GM12872 (cell line): ENCODE measurements around the gene SMIM10.

Experiments
- TF ChIP-seq, protein P1 (sequence below): IDR thresholded peaks from 3 replicates; pipeline ENCODE4 v1.5.1; 2011; ENCODE audit warnings: low read depth, mild to moderate bottlenecking, low read length, moderate library complexity; ENCODE audit not compliant: insufficient read depth

Gene SMIM10

DNA sequence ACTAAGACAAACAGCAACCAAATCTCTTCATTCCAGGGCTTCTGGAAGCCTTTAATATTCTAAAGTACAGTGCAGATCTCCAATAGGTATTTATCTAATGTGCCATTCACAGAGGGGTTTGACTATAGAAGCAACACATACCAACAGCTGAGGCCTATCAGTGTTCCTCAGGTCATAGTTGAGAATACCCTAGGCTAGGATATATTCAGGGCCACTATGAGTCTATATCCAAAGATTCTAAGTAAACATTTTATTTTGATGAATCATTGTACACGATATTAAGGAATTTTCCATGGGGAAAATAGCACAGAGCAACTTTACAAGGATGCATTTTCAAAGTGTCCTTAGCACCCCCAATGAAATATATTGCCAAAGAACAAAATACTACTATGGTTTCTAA, 9.7 kb downstream of the SMIM10 start:
- TF ChIP-seq, protein P1, sequence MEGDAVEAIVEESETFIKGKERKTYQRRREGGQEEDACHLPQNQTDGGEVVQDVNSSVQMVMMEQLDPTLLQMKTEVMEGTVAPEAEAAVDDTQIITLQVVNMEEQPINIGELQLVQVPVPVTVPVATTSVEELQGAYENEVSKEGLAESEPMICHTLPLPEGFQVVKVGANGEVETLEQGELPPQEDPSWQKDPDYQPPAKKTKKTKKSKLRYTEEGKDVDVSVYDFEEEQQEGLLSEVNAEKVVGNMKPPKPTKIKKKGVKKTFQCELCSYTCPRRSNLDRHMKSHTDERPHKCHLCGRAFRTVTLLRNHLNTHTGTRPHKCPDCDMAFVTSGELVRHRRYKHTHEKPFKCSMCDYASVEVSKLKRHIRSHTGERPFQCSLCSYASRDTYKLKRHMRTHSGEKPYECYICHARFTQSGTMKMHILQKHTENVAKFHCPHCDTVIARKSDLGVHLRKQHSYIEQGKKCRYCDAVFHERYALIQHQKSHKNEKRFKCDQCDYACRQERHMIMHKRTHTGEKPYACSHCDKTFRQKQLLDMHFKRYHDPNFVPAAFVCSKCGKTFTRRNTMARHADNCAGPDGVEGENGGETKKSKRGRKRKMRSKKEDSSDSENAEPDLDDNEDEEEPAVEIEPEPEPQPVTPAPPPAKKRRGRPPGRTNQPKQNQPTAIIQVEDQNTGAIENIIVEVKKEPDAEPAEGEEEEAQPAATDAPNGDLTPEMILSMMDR, result no peak

DNA sequence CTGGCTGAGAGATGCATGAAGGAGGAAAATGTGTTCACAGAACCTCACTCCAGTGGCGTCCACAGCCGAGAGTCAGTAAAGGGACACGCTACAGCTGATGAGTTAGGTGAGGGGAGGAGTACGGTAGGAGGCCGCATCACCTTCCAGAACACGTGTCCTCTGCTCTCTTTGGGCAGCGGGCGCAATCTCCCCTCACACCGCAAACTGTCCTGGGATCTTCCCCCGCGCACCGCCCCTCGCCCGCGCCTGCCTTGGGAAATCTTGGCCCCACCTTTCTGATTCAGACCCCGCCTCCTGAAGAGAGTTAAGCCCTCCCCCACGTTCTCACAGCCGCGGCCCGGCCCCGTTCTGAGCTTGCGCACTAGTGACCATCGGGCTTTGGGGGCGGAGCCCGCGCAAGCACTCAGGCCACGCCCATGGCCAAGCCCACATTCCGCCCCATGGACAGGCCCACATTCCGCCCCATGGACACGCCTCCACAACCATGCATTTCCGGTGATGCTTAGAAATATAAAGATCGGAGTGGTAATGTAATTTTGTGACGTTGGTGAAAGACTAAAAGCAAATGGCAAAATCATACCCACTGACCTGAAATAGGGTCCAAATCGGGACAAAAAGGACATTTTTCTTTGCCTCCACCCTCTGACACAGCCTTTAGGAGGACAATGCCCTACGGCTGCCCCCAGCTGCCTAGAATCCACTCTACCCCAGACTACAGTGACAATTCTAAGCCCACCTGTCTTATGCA, 13.3 kb downstream of the SMIM10 start:
- TF ChIP-seq, protein P1, result no peak

DNA sequence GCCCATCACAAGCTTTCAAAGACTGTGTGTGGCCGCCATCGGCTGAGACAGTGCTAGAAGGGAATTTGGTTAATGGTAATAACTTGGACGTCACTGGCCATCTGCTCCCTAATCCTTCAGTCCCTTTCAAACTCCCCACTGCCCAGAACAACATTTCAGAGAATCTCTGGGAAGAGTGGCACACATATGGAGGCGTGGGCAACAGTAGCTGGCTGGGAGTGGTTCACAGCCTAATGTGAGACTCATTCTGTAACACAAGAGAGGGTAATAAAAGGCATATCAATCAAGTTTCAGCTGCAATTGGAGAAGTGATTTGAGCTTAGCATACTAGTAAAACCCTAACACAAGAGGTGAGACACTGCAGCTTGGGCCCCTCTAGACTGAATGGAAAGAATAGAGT, 15.4 kb downstream of the SMIM10 start:
- TF ChIP-seq, protein P1, result no peak

DNA sequence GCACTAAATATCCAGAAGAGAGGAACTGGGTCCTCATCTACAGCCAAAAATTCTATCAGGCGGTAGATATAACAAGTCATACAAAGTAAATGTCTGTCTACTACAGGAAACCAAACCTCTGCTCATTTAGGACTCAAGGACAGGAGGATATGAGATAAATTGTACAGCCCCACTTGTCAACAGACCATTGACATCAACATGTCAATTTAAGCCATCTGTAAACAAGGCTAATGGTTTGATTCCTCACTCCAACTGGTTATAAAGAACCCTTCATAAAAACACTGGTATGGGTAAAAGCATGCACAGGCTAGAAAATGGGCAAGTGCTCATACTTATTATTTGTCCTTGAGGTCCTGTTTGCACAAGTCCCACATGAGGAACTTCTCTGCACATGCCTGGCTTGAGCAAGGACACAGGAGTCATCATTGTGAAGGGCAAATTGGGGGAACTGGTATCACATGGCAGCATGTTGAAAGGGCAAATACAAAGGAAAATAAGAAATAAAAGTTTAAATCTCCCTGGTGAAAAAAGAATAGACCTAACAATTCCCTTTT, 18.3 kb downstream of the SMIM10 start:
- TF ChIP-seq, protein P1, result no peak

DNA sequence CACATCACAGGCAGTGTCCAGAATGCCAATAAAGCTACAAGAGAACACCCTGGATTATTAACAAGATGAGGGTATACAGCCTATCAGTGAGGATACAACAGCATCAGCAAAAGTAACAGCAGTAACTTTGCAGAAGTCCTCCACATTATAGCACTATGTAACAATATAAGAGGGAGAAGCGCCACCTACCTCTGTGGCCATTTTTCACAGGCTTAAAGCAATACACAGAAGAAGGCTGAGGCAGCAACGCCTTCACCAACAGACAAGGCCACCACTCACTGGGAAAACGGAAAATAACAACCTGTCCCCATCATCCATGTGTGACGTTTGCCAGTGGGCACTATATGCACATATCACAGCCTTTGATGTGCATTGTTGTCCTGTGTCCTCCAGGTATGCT, 19.0 kb downstream of the SMIM10 start:
- TF ChIP-seq, protein P1, result no peak

DNA sequence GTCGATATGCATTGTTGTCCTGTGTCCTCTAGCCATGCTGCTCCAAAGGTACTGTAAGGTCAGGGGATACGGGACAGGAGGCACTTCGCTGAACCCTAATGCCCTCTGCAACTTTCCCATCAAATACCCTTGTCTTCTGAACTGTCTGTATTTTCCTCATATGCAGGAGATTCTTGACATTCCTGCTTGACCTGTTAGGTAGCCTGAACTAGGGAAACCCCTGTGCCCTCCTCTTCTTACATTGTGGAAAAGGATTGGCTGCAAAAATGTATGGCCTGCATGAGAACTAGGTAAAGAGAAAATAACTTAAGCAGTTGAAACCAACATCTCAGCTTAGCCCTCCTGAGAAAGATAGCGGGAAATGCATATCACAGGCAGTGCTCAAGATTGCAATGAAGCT, 20.1 kb downstream of the SMIM10 start:
- TF ChIP-seq, protein P1, result no peak

DNA sequence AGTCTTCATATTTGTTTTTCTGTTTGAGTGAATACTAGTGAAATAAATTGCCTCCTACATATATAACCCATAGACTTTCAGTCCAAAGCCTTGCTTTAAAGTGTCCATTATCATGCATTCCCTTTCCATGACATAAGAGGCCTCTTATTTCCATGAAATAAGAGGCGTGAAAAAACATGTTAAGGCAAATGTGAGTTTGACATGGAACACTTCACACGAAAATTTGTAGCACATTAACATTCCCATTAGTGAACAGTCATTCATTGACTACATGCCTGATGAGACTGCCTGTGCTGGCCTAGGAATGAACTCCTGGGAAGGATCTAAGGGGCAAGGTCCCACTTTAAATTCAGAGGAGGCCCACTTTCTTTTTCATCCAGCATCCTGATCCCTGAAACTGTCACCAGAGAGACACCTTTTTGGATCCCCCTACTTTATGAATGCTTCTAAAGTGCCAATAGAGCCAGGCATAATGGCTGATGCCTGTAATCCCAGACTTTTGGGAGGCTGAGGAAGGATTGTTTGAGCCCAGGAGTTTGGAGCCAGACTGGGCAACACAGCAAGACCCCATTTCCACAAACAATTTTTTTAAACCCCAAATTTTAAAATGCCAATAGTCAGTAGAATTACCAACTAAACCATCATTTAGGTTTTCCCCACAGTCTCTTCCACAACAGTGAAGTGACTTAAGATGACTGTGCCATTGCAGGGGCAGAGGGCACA, 24.9 kb downstream of the SMIM10 start:
- TF ChIP-seq, protein P1, result no peak
